Fibroblast of peridontal ligament (primary cell): ENCODE data around the gene CACFD1.
A peak's percentile ranks its signal among the peaks of the same experiment; 100 is the strongest.

Experiments
- DNase-seq: peaks from one replicate; pipeline ENCODE4 v3.0.0-alpha.2; 2010; ENCODE audit errors: extremely low read depth

Gene CACFD1

DNA sequence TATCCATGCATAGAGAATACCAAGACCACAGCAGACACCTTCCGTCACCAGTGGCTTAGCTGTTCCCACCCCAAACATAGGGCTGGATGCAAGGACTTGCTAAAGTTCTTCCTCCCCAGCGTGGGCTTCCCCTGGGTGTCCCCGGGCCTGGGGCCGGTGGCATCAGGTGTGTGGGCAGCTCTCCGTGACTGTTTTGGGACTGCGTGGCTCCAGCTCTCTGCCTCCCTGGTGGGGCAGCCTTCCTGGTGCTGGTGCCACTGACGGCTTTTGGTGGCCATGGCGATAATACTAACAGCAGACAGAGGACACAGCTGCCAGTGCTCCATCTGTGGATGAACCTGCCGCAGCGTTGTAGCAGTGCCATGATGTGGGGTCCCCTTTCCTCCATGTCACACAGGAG lies 4.9 kb downstream of the CACFD1 start:
- no peak for DNase-seq

- DNase-seq, result no peak
These were observed 6.2 kb downstream of the CACFD1 start for GRCh38 chr9:133465984-133466383.

GRCh38 chr9:133467101-133467500 lies 7.3 kb downstream of the CACFD1 start:
- no peak for DNase-seq

GRCh38 chr9:133468374-133468773 lies 8.6 kb downstream of the CACFD1 start:
- no peak for DNase-seq

GRCh38 chr9:133468777-133469421 lies 9.1 kb downstream of the CACFD1 start:
- DNase-seq, result no peak

DNA sequence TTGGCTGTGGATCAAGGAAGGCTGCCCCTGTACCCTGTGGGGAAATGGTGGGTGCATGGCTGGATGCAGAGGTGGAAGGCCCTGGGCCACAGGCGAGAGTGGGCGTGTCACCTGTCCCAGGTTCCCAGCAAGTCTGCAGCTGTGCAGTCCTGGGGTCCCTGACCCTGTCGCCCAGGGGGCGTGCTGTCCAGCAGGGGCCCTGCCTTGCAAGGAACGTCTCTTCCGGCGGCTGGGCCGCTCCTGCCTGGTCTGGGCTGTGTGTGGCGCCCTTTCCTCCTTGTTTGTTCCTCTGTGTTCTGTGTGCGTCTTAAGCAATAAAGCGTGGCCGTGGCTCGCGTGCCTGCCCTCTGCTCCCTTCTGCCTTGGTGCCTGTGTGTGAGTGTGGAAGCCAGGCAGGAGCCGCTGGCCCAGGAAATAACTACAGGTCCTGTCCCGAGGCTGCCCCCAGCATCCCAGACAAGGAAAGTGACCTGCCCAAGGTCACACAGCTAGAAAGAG lies 10.7 kb downstream of the CACFD1 start:
- DNase-seq, result no peak

- no peak for DNase-seq
These were observed 11.2 kb downstream of the CACFD1 start for GRCh38 chr9:133470988-133471387.

- DNase-seq, result no peak
These were observed 11.9 kb downstream of the CACFD1 start for GRCh38 chr9:133471551-133472276.

DNA sequence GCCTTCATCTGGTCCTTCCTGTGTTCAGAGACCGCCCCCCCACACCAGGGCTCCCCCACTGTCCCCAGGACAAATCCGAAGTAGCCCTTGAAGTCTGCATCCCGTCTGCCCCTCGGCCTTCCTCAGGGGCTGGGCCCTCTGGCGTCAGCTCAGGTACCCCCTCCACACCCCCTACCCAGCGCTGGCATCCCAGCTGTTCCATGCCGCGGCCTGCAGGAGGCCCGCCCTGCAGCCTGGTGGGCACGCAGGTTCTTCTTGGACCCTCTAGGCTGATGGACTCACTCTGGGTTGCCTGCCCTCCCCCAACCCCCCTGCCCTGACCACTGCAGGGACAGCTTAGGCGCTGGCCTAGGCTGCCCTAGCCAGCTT lies 12.5 kb downstream of the CACFD1 start:
- DNase-seq, result no peak

- DNase-seq, result no peak
These were observed 13.1 kb downstream of the CACFD1 start for GRCh38 chr9:133472753-133473378.

GRCh38 chr9:133473743-133474142 lies 14.0 kb downstream of the CACFD1 start:
- DNase-seq, result no peak

GRCh38 chr9:133474215-133474614 lies 14.4 kb downstream of the CACFD1 start:
- no peak for DNase-seq

DNA sequence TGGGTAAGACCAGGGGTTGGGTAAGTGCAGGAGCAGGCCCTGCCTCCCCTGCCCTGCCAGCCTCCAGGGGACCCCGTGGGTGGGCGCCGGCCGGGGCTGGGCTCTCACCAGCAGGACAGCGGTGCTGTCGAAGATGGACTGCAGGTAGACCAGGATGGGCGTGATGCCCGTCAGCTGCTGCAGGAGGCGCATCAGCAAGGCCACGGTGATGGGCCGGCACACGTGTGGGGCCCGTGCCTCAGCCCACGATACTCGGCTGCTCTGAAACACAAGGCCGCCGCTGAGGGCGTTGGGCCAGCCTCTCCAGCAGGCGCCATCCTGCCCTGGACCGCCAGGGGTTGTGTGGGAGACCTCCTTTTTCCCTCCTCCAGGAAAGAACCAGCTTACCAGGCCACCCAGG lies 15.1 kb downstream of the CACFD1 start:
- no peak for DNase-seq

DNA sequence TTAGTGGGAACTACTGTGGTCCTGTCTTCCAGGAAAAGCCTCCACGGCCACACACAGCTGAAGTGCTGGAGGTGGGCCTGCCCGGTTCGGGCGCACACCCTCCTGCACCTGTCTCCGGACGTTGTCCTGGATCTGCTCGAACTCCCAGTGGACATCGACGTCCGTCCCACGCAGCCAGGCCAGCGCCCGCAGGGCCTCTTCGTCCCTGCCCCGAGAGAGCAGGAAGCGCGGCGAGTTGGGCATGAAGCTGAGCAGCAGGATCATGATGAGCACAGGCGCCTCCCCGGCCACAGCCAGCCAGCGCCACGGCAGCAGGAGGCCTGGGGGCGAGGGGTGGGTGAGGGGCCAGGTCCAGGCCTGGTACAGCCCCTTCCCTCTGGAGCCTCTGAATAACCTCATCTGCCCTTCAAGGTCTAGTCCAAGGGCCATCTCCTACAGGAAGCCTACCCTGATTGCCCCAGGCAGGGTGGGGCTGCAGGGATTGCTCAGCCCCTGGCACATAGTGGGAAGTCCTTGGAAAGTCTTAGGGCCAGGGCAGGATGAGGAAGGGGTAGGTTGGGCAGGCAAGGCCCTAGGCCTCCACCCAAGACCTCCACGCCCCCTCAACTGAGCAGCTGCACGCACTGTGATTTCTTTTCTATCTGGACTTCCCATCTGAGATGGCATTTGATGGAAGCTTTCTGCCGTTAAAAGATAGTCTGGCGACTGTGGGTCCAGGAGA lies 15.7 kb downstream of the CACFD1 start:
- DNase-seq, result no peak

- DNase-seq, result no peak
These were observed 16.5 kb downstream of the CACFD1 start for GRCh38 chr9:133476036-133476931.

DNA sequence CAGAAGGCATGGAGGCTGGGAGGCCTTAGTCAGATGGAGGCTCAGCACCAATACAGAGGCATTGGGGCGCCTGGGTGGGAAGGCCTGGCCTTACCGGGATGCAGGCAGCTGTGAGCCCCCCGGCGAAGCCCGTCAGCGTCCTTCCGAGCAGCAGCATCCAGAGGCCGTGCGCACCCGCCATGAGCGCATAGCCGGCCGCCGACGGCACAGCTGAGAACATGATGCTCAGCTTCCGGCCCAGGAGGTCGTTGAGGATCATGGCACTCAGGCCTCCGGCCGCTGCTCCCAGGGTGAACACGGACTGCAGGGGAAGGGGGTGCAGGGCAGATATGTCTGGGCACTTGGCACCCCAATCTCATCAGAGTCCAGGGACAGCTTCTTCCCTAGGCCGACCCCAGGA lies 17.2 kb downstream of the CACFD1 start:
- DNase-seq, result no peak

- DNase-seq, result no peak
These were observed 17.7 kb downstream of the CACFD1 start for GRCh38 chr9:133477461-133477860.

GRCh38 chr9:133477992-133478850 lies 18.4 kb downstream of the CACFD1 start:
- DNase-seq, result no peak

- DNase-seq, result peak; percentile 52
These were observed 19.3 kb downstream of the CACFD1 start, which contains the start of gene SLC2A6 for GRCh38 chr9:133478851-133479711. Gene SLC2A6, minus strand, starts transcription at chr9:133479099. Its CDS starts 40 bp downstream, at chr9:133479059.
